Measurements from ENCODE around the gene KIF1A.

The KIF1A gene

GRCh38 chr2:240733803-240734495, 86.1 kb downstream of the KIF1A start:
- peak; percentile 13 to 54 (median 40) for DNase-seq

- DNase-seq = no peak
Observed at GRCh38 chr2:240732911-240733622, 87.0 kb downstream of the KIF1A start.

GRCh38 chr2:240732184-240732583, 87.8 kb downstream of the KIF1A start:
- no peak for DNase-seq

- no peak for DNase-seq
Observed at GRCh38 chr2:240731178-240731545, 88.9 kb downstream of the KIF1A start.

GRCh38 chr2:240730501-240731177, 89.4 kb downstream of the KIF1A start:
- DNase-seq = no peak

GRCh38 chr2:240728827-240729226, 91.2 kb downstream of the KIF1A start:
- no peak for DNase-seq

GRCh38 chr2:240728361-240728760, 91.7 kb downstream of the KIF1A start:
- no peak for DNase-seq

GRCh38 chr2:240727913-240728312, 92.1 kb downstream of the KIF1A start:
- DNase-seq = no peak

GRCh38 chr2:240727439-240727838, 92.6 kb downstream of the KIF1A start:
- DNase-seq = peak in 2 of 4 experiments; percentile 3 to 23

- DNase-seq = no peak
Observed at GRCh38 chr2:240726876-240727275, 93.1 kb downstream of the KIF1A start.

GRCh38 chr2:240725671-240726070, 94.3 kb downstream of the KIF1A start:
- DNase-seq = no peak

GRCh38 chr2:240725266-240725665, 94.8 kb downstream of the KIF1A start:
- DNase-seq = no peak

- no peak for DNase-seq
Observed at GRCh38 chr2:240724431-240724830, 95.6 kb downstream of the KIF1A start.

- no peak for DNase-seq
Observed at GRCh38 chr2:240723851-240724250, 96.2 kb downstream of the KIF1A start.

GRCh38 chr2:240722796-240723735, 97.0 kb downstream of the KIF1A start:
- DNase-seq = no peak

- no peak for DNase-seq
Observed at GRCh38 chr2:240722376-240722775, 97.6 kb downstream of the KIF1A start.

- no peak for DNase-seq
Observed at GRCh38 chr2:240721596-240722180, 98.3 kb downstream of the KIF1A start.

GRCh38 chr2:240720686-240721595, 99.1 kb downstream of the KIF1A start:
- no peak for DNase-seq

GRCh38 chr2:240719676-240720545, 100.1 kb downstream of the KIF1A start:
- DNase-seq = no peak

GRCh38 chr2:240718896-240719490, 101.0 kb downstream of the KIF1A start:
- no peak for DNase-seq

Measured in suppressor macrophage (primary cell).